A673 (cell line): ENCODE measurements around the gene GPT2. TPM values are rescaled to one million over a fixed set of nuclear protein-coding genes. Genes with fewer than 3 reads are reported as not detected.

Experiments
- BruUV-seq: library from RNA; stranded (reverse); fragments of 400-500 nt; replicated peaks from 2 replicates; lab custom pipeline; 2021; lab: Mats Ljungman, UMichigan
- CTCF ChIA-PET: fragments of 300-600 bp; sonication (Branson Sonifier 250); formaldehyde crosslinking; loops from one replicate; lab custom pipeline; 2022; ENCODE audit warnings: antibody characterized with exemption; lab: Charles Lee
- POLR2A ChIA-PET: fragments of 300-600 bp; sonication (Branson Sonifier 250); formaldehyde crosslinking; loops from one replicate; lab custom pipeline; 2022; ENCODE audit warnings: antibody characterized with exemption; ENCODE audit not compliant: low non-redundant PET; lab: Charles Lee
- DNase-seq: peaks from one replicate; pipeline ENCODE4 v3.0.0-alpha.2; 2015; ENCODE audit warnings: low spot score
- H3K27ac ChIP-seq: fragments of 200-600 bp; sonication (generic); 2 replicates; pipeline ENCODE4 v1.5.1; 2016; ENCODE audit warnings: mixed run types, low read depth, mild to moderate bottlenecking, mixed read lengths, antibody characterized with exemption, low read length; ENCODE audit not compliant: poor library complexity, severe bottlenecking
- H3K27me3 ChIP-seq: fragments of 200-600 bp; sonication (generic); replicated peaks from 2 replicates; pipeline ENCODE4 v1.6.1; 2017; ENCODE audit warnings: mixed run types, low read depth, mild to moderate bottlenecking, mixed read lengths, antibody characterized with exemption, low read length; ENCODE audit not compliant: insufficient read depth, poor library complexity
- H3K36me3 ChIP-seq: fragments of 200-600 bp; sonication (generic); 2 replicates; pipeline ENCODE4 v1.6.1; 2016; ENCODE audit warnings: mixed run types, mild to moderate bottlenecking, mixed read lengths, antibody characterized with exemption, low read length; ENCODE audit not compliant: insufficient read depth, poor library complexity, severe bottlenecking
- H3K4me1 ChIP-seq: fragments of 200-600 bp; sonication (generic); 2 replicates; pipeline ENCODE4 v1.6.1; 2017; ENCODE audit warnings: mixed run types, mild to moderate bottlenecking, mixed read lengths, antibody characterized with exemption, low read length; ENCODE audit not compliant: insufficient read depth, poor library complexity, severe bottlenecking
- H3K4me3 ChIP-seq: fragments of 200-600 bp; sonication (generic); 2 replicates; pipeline ENCODE4 v1.5.1; 2016; ENCODE audit warnings: low read depth, mixed run types, mild to moderate bottlenecking, mixed read lengths, low read length; ENCODE audit not compliant: poor library complexity, severe bottlenecking
- H3K9me3 ChIP-seq: fragments of 200-600 bp; sonication (generic); 2 replicates; pipeline ENCODE4 v1.6.1; 2016; ENCODE audit warnings: mixed run types, low read depth, mild to moderate bottlenecking, mixed read lengths, antibody characterized with exemption, low read length; ENCODE audit not compliant: poor library complexity, severe bottlenecking
- EZH2 ChIP-seq: fragments of 200-600 bp; sonication (generic); IDR thresholded peaks from 2 replicates; pipeline ENCODE4 v1.6.1; 2017; ENCODE audit warnings: borderline replicate concordance, low read depth, mild to moderate bottlenecking, mixed read lengths, antibody characterized with exemption, low read length; ENCODE audit not compliant: poor library complexity, severe bottlenecking
- intact Hi-C: fragments of 100-400 bp; cut with micrococcal nuclease; formaldehyde crosslinking; loops from one replicate; pipeline ENCODE4 v1.10.0; 2022; ENCODE audit not compliant: unreplicated experiment
- total RNA-seq: library from RNA; stranded (reverse); gene quantifications from 2 replicates; pipeline ENCODE4 v1.2.3, GENCODE V29; 2021
- TF ChIP-seq, protein P1 (sequence below): fragments of 300-800, 200-600 bp; sonication (generic); conservative IDR thresholded peaks from 2 replicates; pipeline ENCODE4 v1.5.1; 2017; ENCODE audit warnings: low read depth, mild to moderate bottlenecking, antibody characterized with exemption, low read length, moderate library complexity, mixed read lengths

GPT2 gene
- total RNA-seq, 1 experiment from 2014 or later = 38.8 TPM

GRCh38 chr16:46948548-46949166 lies 64.5 kb downstream of the GPT2 start:
- intact Hi-C loops = no loop called here
- no peak overlapping the region for H3K4me3 ChIP-seq
- no peak overlapping the region for H3K27ac ChIP-seq
- H3K4me1 ChIP-seq = no peaks in the 10 kb centered on the region
- no peaks in the 10 kb centered on the region for H3K9me3 ChIP-seq
- ChIA-PET CTCF (interaction anchor here (1.0 kb wide), 1 partner anchor 1285 kb away, joined by 3 read pairs; no protein-coding TSS in a partner anchor), POLR2A (no interaction called here)
- DNase-seq = no peak
- H3K27me3 ChIP-seq = no peaks in the 10 kb centered on the region
- no peaks in the 10 kb centered on the region for H3K36me3 ChIP-seq
- BruUV-seq = no TSS peak
- TF ChIP-seq, protein P1, sequence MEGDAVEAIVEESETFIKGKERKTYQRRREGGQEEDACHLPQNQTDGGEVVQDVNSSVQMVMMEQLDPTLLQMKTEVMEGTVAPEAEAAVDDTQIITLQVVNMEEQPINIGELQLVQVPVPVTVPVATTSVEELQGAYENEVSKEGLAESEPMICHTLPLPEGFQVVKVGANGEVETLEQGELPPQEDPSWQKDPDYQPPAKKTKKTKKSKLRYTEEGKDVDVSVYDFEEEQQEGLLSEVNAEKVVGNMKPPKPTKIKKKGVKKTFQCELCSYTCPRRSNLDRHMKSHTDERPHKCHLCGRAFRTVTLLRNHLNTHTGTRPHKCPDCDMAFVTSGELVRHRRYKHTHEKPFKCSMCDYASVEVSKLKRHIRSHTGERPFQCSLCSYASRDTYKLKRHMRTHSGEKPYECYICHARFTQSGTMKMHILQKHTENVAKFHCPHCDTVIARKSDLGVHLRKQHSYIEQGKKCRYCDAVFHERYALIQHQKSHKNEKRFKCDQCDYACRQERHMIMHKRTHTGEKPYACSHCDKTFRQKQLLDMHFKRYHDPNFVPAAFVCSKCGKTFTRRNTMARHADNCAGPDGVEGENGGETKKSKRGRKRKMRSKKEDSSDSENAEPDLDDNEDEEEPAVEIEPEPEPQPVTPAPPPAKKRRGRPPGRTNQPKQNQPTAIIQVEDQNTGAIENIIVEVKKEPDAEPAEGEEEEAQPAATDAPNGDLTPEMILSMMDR = no peak

- Histone ChIP-seq H3K36me3 (no peaks in the 10 kb centered on the region), H3K9me3 (no peaks in the 10 kb centered on the region), H3K27ac (no peak overlapping the region), H3K4me1 (no peaks in the 10 kb centered on the region), H3K4me3 (no peak overlapping the region), H3K27me3 (no peaks in the 10 kb centered on the region)
- ChIA-PET CTCF (interaction anchor here (1.0 kb wide), 1 partner anchor 1284 kb away, joined by 3 read pairs; no protein-coding TSS in a partner anchor), POLR2A (interaction anchor here (0.7 kb wide), 1 partner anchor 9 kb away, joined by 4 read pairs; no protein-coding TSS in a partner anchor)
- TF ChIP-seq EZH2 = no peak
- TF ChIP-seq, protein P1 = no peak
- intact Hi-C loops = no loop called here
- DNase-seq = no peak
- no TSS peak for BruUV-seq
Observed at GRCh38 chr16:46949241-46949892, 65.2 kb downstream of the GPT2 start.

DNA sequence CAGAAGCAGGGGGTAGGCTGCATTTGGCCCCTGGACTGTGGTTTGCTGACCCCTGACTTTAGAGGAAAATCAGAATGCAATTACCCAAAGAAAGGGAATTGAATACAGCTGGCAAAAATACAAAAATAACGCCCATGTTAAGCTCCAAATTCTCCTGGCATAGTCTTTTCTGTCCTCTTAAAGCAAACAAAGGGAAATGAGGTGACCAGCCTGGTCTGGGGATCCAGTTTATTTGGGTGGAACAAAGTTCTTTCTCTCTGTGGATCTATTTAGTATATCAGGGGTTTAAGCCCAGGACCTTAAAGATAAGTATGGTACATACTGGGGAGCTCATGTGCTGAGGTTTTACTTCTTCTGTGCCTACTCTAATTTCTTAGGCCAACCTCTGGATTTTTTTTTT lies 65.8 kb downstream of the GPT2 start:
- DNase-seq = no peak
- TF ChIP-seq EZH2 = no peak
- TF ChIP-seq, protein P1 = no peak
- Histone ChIP-seq H3K27ac (no peak overlapping the region), H3K4me3 (no peak overlapping the region), H3K9me3 (no peaks in the 10 kb centered on the region), H3K4me1 (no peaks in the 10 kb centered on the region), H3K27me3 (no peaks in the 10 kb centered on the region), H3K36me3 (no peaks in the 10 kb centered on the region)
- CTCF ChIA-PET = no interaction called here
- POLR2A ChIA-PET = interaction anchor here (0.7 kb wide), 1 partner anchor 9 kb away, joined by 4 read pairs; no protein-coding TSS in a partner anchor
- intact Hi-C loops = no loop called here
- no TSS peak for BruUV-seq
